HepG2 (cell line): Measurements from ENCODE around the gene SLC17A5. TPM values are rescaled to one million over a fixed set of nuclear protein-coding genes. Genes with fewer than 3 reads are reported as not detected.
"Not testable (repeated sequence)": the region's sequence is repeated elsewhere in the genome, so short reads cannot be mapped to it uniquely, and the experiment has no call there.

Experiments used
- ATAC-seq: fragments of 200-7000 bp; cut with Tn5 transposase; 3 replicates; pipeline ENCODE4 v1.9.1; 2020; ENCODE audit warnings: mild to moderate bottlenecking, moderate library complexity
- BruUV-seq: library from RNA; stranded (reverse); fragments of 400-500 nt; replicated peaks from 2 replicates; lab custom pipeline; 2021; lab: Mats Ljungman, UMichigan
- CTCF ChIA-PET: fragments of 300-600 bp; formaldehyde crosslinking; extraction: SDS; loops from one replicate; lab custom pipeline; 2021; ENCODE audit warnings: low total read pairs, inconsistent platforms, low intra/inter-chr PET ratio; lab: Yijun Ruan, JAX
- POLR2A ChIA-PET: fragments of 350-600 bp; sonication (Branson Sonifier 250); formaldehyde crosslinking; loops from one replicate; lab custom pipeline; 2020; ENCODE audit warnings: antibody characterized with exemption, inconsistent platforms; lab: Yijun Ruan, JAX
- DNase-seq: peaks from one replicate; pipeline ENCODE4 v3.0.0-alpha.2; 2015; ENCODE audit warnings: low spot score
- FAIRE-seq: peaks from 3 replicates; lab custom pipeline; 2011; peaks lifted over from hg19 to GRCh38; lab: Jason Lieb, UNC
- H2AFZ ChIP-seq: one replicate; pipeline ENCODE4 v1.6.1; 2011; ENCODE audit warnings: low read length, inconsistent platforms
- H3K27ac ChIP-seq: fragments of 300-600 bp; 3 replicates; pipeline ENCODE4 v1.8.0; 2011; ENCODE audit warnings: mixed run types, mild to moderate bottlenecking, mixed read lengths, low read length, inconsistent platforms; ENCODE audit not compliant: insufficient read depth; ENCODE audit errors: extremely low read length
- H3K27me3 ChIP-seq, 2 experiments: fragments of 200-600 bp in 1 of 2; 2 replicates in 1 of 2; 3 replicates in 1 of 2; pipeline versions ENCODE4 v1.6.0 to v1.8.0; 2011; ENCODE audit warnings: low read length in 2 of 2, mild to moderate bottlenecking in 2 of 2, moderate library complexity in 2 of 2, inconsistent platforms in 1 of 2; ENCODE audit not compliant: insufficient read depth in 2 of 2, control insufficient read depth in 1 of 2
- H3K36me3 ChIP-seq, 2 experiments: fragments of 200-600 bp in 1 of 2; replicated peaks in 1 of 2; 2 replicates in 1 of 2; 3 replicates in 1 of 2; pipeline versions ENCODE4 v1.5.1 to v1.8.0; 2011; ENCODE audit warnings: low read length in 2 of 2, inconsistent platforms in 1 of 2; ENCODE audit not compliant: insufficient read depth in 2 of 2, control insufficient read depth in 1 of 2
- H3K4me1 ChIP-seq: 2 replicates; pipeline ENCODE4 v1.5.1; 2012; ENCODE audit warnings: low read length, inconsistent platforms; ENCODE audit not compliant: insufficient read depth
- H3K4me2 ChIP-seq: 2 replicates; pipeline ENCODE4 v1.6.0; 2011; ENCODE audit warnings: low read depth, low read length, inconsistent platforms
- H3K4me3 ChIP-seq, 3 experiments: fragments of 200-600 bp in 1 of 3; sonication (generic), shearing (Covaris generic) in 1 of 3; replicated peaks in 1 of 3; 2 replicates each; pipeline ENCODE4 v1.5.1; 2011 to 2016; ENCODE audit warnings: low read length in 3 of 3, inconsistent platforms in 2 of 3, low read depth in 2 of 3, mild to moderate bottlenecking in 2 of 3, control low read depth in 1 of 3, mixed read lengths in 1 of 3; ENCODE audit not compliant: insufficient read depth in 1 of 3
- H3K79me2 ChIP-seq: one replicate; pipeline ENCODE4 v1.6.1; 2011; ENCODE audit warnings: low read length, inconsistent platforms; ENCODE audit not compliant: insufficient read depth
- H3K9ac ChIP-seq: 2 replicates; pipeline ENCODE4 v1.6.0; 2011; ENCODE audit warnings: mild to moderate bottlenecking, low read depth, low read length, inconsistent platforms; ENCODE audit not compliant: insufficient read depth
- H3K9me3 ChIP-seq: 2 replicates; pipeline ENCODE4 v1.5.1; 2012; ENCODE audit warnings: mild to moderate bottlenecking, low read length
- H4K20me1 ChIP-seq: 2 replicates; pipeline ENCODE4 v1.6.0; 2011; ENCODE audit warnings: inconsistent platforms, mild to moderate bottlenecking, low read length, moderate library complexity; ENCODE audit not compliant: insufficient read depth
- KDM1A ChIP-seq: IDR thresholded peaks from 2 replicates; pipeline ENCODE4 v1.6.1; 2016; ENCODE audit warnings: missing compliant biosample characterization
- KDM4B ChIP-seq: sonication (generic); formaldehyde crosslinking; IDR thresholded peaks from 2 replicates; pipeline ENCODE4 v1.4.0; 2020; ENCODE audit warnings: missing genetic modification reagents
- ZBTB43 ChIP-seq: sonication (generic); formaldehyde crosslinking; conservative IDR thresholded peaks from 2 replicates; pipeline ENCODE4 v1.4.0; 2020; ENCODE audit warnings: missing genetic modification reagents
- ZMAT3 ChIP-seq: sonication (generic); formaldehyde crosslinking; conservative IDR thresholded peaks from 2 replicates; pipeline ENCODE4 v1.7.0; 2021; ENCODE audit warnings: missing genetic modification reagents
- ZNF598 ChIP-seq: sonication (generic); formaldehyde crosslinking; IDR thresholded peaks from 2 replicates; pipeline ENCODE4 v1.5.1; 2020; ENCODE audit warnings: mild to moderate bottlenecking, missing genetic modification reagents, borderline replicate concordance
- ZNF615 ChIP-seq: sonication (generic); formaldehyde crosslinking; IDR thresholded peaks from 2 replicates; pipeline ENCODE4 v1.5.0; 2020; ENCODE audit warnings: mild to moderate bottlenecking, missing genetic modification reagents, borderline replicate concordance
- ZNF616 ChIP-seq: sonication (generic); formaldehyde crosslinking; IDR thresholded peaks from 2 replicates; pipeline ENCODE4 v1.5.0; 2020; ENCODE audit warnings: low read depth, mild to moderate bottlenecking, missing genetic modification reagents
- WGBS: methylation state at CpG from one replicate; pipeline ENCODE4 v1.1.6; 2017; ENCODE audit warnings: low lambda C conversion rate; 5-methylcytosine and 5-hydroxymethylcytosine counted together
- in situ Hi-C: cut with HindIII; loops from 2 replicates; pipeline ENCODE4 v1.10.0; 2017; ENCODE audit warnings: low pct_unique_long_range_greater_than_20kb; ENCODE audit not compliant: extremely low pct_ligation_motif_present
- intact Hi-C: fragments of 100-400 bp; cut with micrococcal nuclease; formaldehyde crosslinking; loops from one replicate; pipeline ENCODE4 v1.10.0; 2022; ENCODE audit not compliant: unreplicated experiment
- polyA plus RNA-seq, 8 experiments: library from polyadenylated mRNA; depleted of rRNA in 3 of 8; stranded (reverse) in 7 of 8; unstranded in 1 of 8; fragments of >200 nt; fragmentation: Illumina TruSeq in 4 of 8; extraction: Trizol in 4 of 8; gene quantifications; 2 replicates each; pipeline versions ENCODE4 v1.2.1 to v1.2.3, GENCODE V29; 2011 to 2016; ENCODE audit warnings: low read depth in 4 of 8, missing spikeins in 1 of 8, mixed read lengths in 1 of 8; ENCODE audit not compliant: insufficient read depth in 1 of 8
- total RNA-seq, 5 experiments: library from RNA; depleted of rRNA; stranded (reverse); fragments of >200 nt; fragmentation: Illumina TruSeq; extraction: Trizol; gene quantifications; 2 replicates each; pipeline ENCODE4 v1.2.3, GENCODE V29; 2016; ENCODE audit warnings: low read depth in 1 of 5

The SLC17A5 gene
- total and polyA plus RNA-seq, 2 of the 13 experiments (the other 11 are each of a cell fraction or from before 2014, with no cell fraction given): 18.3 to 20.5 TPM

GRCh38 chr6:73679846-73680245 lies 26.1 kb upstream of the SLC17A5 start:
- H3K36me3 ChIP-seq, H3K27ac ChIP-seq, H3K27me3 ChIP-seq, BruUV-seq, H3K9me3 ChIP-seq, H3K4me2 ChIP-seq, CTCF ChIA-PET, H3K4me1 ChIP-seq, H3K9ac ChIP-seq, H3K79me2 ChIP-seq, POLR2A ChIA-PET, FAIRE-seq, ATAC-seq, intact Hi-C loops, H3K4me3 ChIP-seq, H2AFZ ChIP-seq, DNase-seq, H4K20me1 ChIP-seq: not testable (repeated sequence)
- WGBS: 12% methylated on average over 5 of the region's 5 CpGs
- in situ Hi-C loops: loop anchor here (5.0 kb wide), 1 partner anchor 52 kb away; no protein-coding TSS in a partner anchor

GRCh38 chr6:73679009-73679408 lies 25.2 kb upstream of the SLC17A5 start:
- Histone ChIP-seq H3K27ac (no peak overlapping the region), H3K4me1 (no peaks in the 10 kb centered on the region), H3K36me3 (no peaks in the 10 kb centered on the region), H2AFZ (no peak overlapping the region), H3K9me3 (no peaks in the 10 kb centered on the region), H3K4me3 (no peak overlapping the region), H4K20me1 (no peaks in the 10 kb centered on the region), H3K4me2 (no peak overlapping the region), H3K9ac (no peak overlapping the region), H3K27me3 (peaks cover 2 to 5% of the 10 kb centered on the region in 2 experiments; a peak in 1 of 5 replicates), H3K79me2 (no peaks in the 10 kb centered on the region)
- intact Hi-C loops (no loop called here), in situ Hi-C loops (loop anchor here (5.0 kb wide), 1 partner anchor 53 kb away; no protein-coding TSS in a partner anchor)
- no peak for FAIRE-seq
- ATAC-seq: no peak
- DNase-seq: no peak
- no peak for TF ChIP-seq ZNF615
- TF ChIP-seq KDM4B (CRISPR knock-in tag): no peak
- TF ChIP-seq ZNF598 (CRISPR knock-in tag): no peak
- no peak for TF ChIP-seq ZMAT3 (CRISPR knock-in tag)
- no peak for TF ChIP-seq ZBTB43 (CRISPR knock-in tag)
- no peak for TF ChIP-seq KDM1A (CRISPR knock-in tag)
- TF ChIP-seq ZNF616 (CRISPR knock-in tag): no peak
- POLR2A ChIA-PET: no interaction called here
- BruUV-seq: no TSS peak
- CTCF ChIA-PET: interaction anchor here (1.8 kb wide), 1 partner anchor 54 kb away, joined by 5 read pairs; no protein-coding TSS in a partner anchor
- 52% methylated on average over 3 of the region's 3 CpGs for WGBS
